GM21619 (cell line): ENCODE results near the gene STAT1.

Experiments
- ATAC-seq: cut with Tn5 transposase; IDR thresholded peaks from one replicate; pipeline ENCODE4 v1.9.1; 2021; ENCODE audit not compliant: unreplicated experiment

The STAT1 gene

DNA sequence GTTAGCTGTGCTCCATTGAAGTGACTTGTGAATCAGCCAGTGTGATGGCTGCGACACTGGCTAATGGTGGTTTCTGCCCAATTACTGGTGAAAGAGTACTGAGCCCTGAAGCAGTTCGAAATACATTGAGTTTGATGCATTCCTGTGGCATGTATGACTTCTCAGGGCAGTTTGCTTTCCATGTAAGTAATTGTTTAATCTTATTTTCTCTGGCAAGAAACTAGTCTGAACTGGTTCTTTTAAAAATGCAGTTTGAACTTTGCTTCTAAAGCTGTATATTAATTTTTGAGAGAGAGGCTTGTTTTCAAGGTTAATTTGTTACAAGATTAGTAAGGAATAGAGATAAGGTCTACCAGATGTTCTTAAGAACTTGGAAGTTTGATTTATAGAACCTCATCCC is 86.7 kb downstream of the STAT1 start:
- ATAC-seq: no peak

DNA sequence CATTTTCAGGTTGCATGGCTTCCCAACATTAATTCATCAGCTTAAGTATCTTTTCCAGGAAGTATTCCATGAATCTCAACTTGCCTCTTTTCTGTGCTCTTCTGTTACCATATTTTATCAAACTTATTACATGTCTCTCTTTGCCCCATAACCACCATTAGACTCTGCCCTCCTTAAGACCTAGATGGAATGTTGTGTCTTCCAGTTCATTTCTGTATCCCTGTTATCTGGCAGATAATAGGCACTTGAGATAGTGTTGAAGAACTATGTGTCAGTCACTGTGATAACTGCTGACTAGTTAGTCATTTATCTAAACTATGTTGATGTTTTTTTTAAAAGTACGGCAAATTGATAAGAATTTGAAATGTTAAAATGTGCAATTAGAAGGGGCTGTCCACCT is 91.6 kb downstream of the STAT1 start:
- ATAC-seq: no peak

DNA sequence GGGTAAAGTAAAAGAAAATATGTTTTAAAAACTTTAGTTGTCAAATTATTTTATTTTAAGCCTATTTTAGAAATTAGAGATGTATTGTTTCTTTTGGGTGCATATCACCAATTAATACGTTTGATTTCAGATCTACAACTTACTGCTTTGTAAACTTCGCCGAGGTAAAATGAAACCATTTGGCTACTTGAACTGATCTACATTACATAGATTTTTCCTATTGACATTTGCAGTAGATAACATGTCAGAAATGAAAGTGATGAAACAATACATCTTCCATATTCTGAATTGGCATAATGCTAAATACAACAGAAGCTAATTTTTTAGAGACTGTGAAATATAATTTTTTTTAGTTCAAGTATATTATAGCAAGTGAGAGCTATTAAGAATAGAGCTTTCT is 93.9 kb downstream of the STAT1 start:
- no peak for ATAC-seq
